ENCODE data around the gene TLE4.

DNA sequence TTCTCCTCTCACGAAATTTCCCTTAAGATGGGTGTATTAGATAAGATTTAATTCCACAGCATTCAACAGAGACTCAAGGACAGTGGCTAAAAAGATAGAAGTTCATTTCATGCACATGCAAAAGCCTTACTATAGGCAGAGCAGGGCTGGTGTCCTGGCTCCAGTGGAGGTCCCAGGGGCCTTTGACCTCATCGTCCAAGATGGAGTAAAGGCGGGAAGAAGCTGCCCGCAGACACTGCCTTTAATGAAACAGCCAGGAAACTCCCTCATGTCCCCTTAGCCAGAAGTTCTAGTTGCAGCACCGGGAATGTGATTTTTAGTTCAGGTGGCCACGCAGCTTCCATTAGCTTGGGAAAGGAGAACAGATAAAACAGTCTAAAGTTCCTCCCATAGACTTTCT lies 190.3 kb downstream of the TLE4 start:
- TF ChIP-seq BHLHE40 (IDR thresholded peaks at IDR 0.05; ENCODE audit: low read depth, low read length), result no peak
- TF ChIP-seq, protein P1, sequence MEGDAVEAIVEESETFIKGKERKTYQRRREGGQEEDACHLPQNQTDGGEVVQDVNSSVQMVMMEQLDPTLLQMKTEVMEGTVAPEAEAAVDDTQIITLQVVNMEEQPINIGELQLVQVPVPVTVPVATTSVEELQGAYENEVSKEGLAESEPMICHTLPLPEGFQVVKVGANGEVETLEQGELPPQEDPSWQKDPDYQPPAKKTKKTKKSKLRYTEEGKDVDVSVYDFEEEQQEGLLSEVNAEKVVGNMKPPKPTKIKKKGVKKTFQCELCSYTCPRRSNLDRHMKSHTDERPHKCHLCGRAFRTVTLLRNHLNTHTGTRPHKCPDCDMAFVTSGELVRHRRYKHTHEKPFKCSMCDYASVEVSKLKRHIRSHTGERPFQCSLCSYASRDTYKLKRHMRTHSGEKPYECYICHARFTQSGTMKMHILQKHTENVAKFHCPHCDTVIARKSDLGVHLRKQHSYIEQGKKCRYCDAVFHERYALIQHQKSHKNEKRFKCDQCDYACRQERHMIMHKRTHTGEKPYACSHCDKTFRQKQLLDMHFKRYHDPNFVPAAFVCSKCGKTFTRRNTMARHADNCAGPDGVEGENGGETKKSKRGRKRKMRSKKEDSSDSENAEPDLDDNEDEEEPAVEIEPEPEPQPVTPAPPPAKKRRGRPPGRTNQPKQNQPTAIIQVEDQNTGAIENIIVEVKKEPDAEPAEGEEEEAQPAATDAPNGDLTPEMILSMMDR (IDR thresholded peaks at IDR 0.05), result no peak
- no peak for TF ChIP-seq JUNB (IDR thresholded peaks at IDR 0.05)

All from A549 (cell line).